HepG2 (cell line): ENCODE data around the gene RABEP1. TPM values are rescaled to one million over a fixed set of nuclear protein-coding genes. Genes with fewer than 3 reads are reported as not detected.
A peak's percentile ranks its signal among the peaks of the same experiment; 100 is the strongest.

Experiments
- ATAC-seq: fragments of 200-7000 bp; cut with Tn5 transposase; 3 replicates; pipeline ENCODE4 v1.9.1; 2020; ENCODE audit warnings: mild to moderate bottlenecking, moderate library complexity
- BruUV-seq: library from RNA; stranded (reverse); fragments of 400-500 nt; replicated peaks from 2 replicates; lab custom pipeline; 2021; lab: Mats Ljungman, UMichigan
- CTCF ChIA-PET: fragments of 300-600 bp; formaldehyde crosslinking; extraction: SDS; loops from one replicate; lab custom pipeline; 2021; ENCODE audit warnings: low total read pairs, inconsistent platforms, low intra/inter-chr PET ratio; lab: Yijun Ruan, JAX
- POLR2A ChIA-PET: fragments of 350-600 bp; sonication (Branson Sonifier 250); formaldehyde crosslinking; loops from one replicate; lab custom pipeline; 2020; ENCODE audit warnings: antibody characterized with exemption, inconsistent platforms; lab: Yijun Ruan, JAX
- DNase-seq: peaks from one replicate; pipeline ENCODE4 v3.0.0-alpha.2; 2015; ENCODE audit warnings: low spot score
- FAIRE-seq: peaks from 3 replicates; lab custom pipeline; 2011; peaks lifted over from hg19 to GRCh38; lab: Jason Lieb, UNC
- H2AFZ ChIP-seq: one replicate; pipeline ENCODE4 v1.6.1; 2011; ENCODE audit warnings: low read length, inconsistent platforms
- H3K27ac ChIP-seq: fragments of 300-600 bp; 3 replicates; pipeline ENCODE4 v1.8.0; 2011; ENCODE audit warnings: mixed run types, mild to moderate bottlenecking, mixed read lengths, low read length, inconsistent platforms; ENCODE audit not compliant: insufficient read depth; ENCODE audit errors: extremely low read length
- H3K27me3 ChIP-seq, 2 experiments: fragments of 200-600 bp in 1 of 2; 2 replicates in 1 of 2; 3 replicates in 1 of 2; pipeline versions ENCODE4 v1.6.0 to v1.8.0; 2011; ENCODE audit warnings: low read length in 2 of 2, mild to moderate bottlenecking in 2 of 2, moderate library complexity in 2 of 2, inconsistent platforms in 1 of 2; ENCODE audit not compliant: insufficient read depth in 2 of 2, control insufficient read depth in 1 of 2
- H3K36me3 ChIP-seq, 2 experiments: fragments of 200-600 bp in 1 of 2; replicated peaks in 1 of 2; 2 replicates in 1 of 2; 3 replicates in 1 of 2; pipeline versions ENCODE4 v1.5.1 to v1.8.0; 2011; ENCODE audit warnings: low read length in 2 of 2, inconsistent platforms in 1 of 2; ENCODE audit not compliant: insufficient read depth in 2 of 2, control insufficient read depth in 1 of 2
- H3K4me1 ChIP-seq: 2 replicates; pipeline ENCODE4 v1.5.1; 2012; ENCODE audit warnings: low read length, inconsistent platforms; ENCODE audit not compliant: insufficient read depth
- H3K4me2 ChIP-seq: 2 replicates; pipeline ENCODE4 v1.6.0; 2011; ENCODE audit warnings: low read depth, low read length, inconsistent platforms
- H3K4me3 ChIP-seq, 3 experiments: fragments of 200-600 bp in 1 of 3; sonication (generic), shearing (Covaris generic) in 1 of 3; replicated peaks in 1 of 3; 2 replicates each; pipeline ENCODE4 v1.5.1; 2011 to 2016; ENCODE audit warnings: low read length in 3 of 3, inconsistent platforms in 2 of 3, low read depth in 2 of 3, mild to moderate bottlenecking in 2 of 3, control low read depth in 1 of 3, mixed read lengths in 1 of 3; ENCODE audit not compliant: insufficient read depth in 1 of 3
- H3K79me2 ChIP-seq: one replicate; pipeline ENCODE4 v1.6.1; 2011; ENCODE audit warnings: low read length, inconsistent platforms; ENCODE audit not compliant: insufficient read depth
- H3K9ac ChIP-seq: 2 replicates; pipeline ENCODE4 v1.6.0; 2011; ENCODE audit warnings: mild to moderate bottlenecking, low read depth, low read length, inconsistent platforms; ENCODE audit not compliant: insufficient read depth
- H3K9me3 ChIP-seq: 2 replicates; pipeline ENCODE4 v1.5.1; 2012; ENCODE audit warnings: mild to moderate bottlenecking, low read length
- H4K20me1 ChIP-seq: 2 replicates; pipeline ENCODE4 v1.6.0; 2011; ENCODE audit warnings: inconsistent platforms, mild to moderate bottlenecking, low read length, moderate library complexity; ENCODE audit not compliant: insufficient read depth
- CREB1 ChIP-seq, 2 experiments: fragments of 450-650 bp in 1 of 2; IDR thresholded peaks; 2 replicates each; pipeline ENCODE4 v1.6.1; 2016 to 2017; ENCODE audit warnings: control low read depth in 1 of 2, mild to moderate bottlenecking in 1 of 2, missing compliant biosample characterization in 1 of 2, missing genetic modification characterization in 1 of 2
- EED ChIP-seq: sonication (generic); formaldehyde crosslinking; IDR thresholded peaks from 2 replicates; pipeline ENCODE4 v1.5.0; 2020; ENCODE audit warnings: mild to moderate bottlenecking, missing genetic modification reagents
- HOXA5 ChIP-seq: sonication (generic); formaldehyde crosslinking; IDR thresholded peaks from 2 replicates; pipeline ENCODE4 v1.4.0; 2020; ENCODE audit warnings: missing genetic modification reagents
- MBNL3 ChIP-seq: fragments of 250-450 bp; sonication (Bioruptor Pico); conservative IDR thresholded peaks from 2 replicates; pipeline ENCODE4 v1.8.0; 2022; ENCODE audit warnings: mild to moderate bottlenecking, inconsistent platforms
- MED8 ChIP-seq: sonication (generic); formaldehyde crosslinking; IDR thresholded peaks from 2 replicates; pipeline ENCODE4 v1.8.1; 2023; ENCODE audit warnings: mild to moderate bottlenecking, missing genetic modification reagents; ENCODE audit not compliant: insufficient replicate concordance
- NCOA5 ChIP-seq: sonication (generic); formaldehyde crosslinking; IDR thresholded peaks from 2 replicates; pipeline ENCODE4 v1.4.0; 2020; ENCODE audit warnings: missing genetic modification reagents
- PAXIP1 ChIP-seq: sonication (generic); formaldehyde crosslinking; conservative IDR thresholded peaks from 2 replicates; pipeline ENCODE4 v1.4.0; 2020; ENCODE audit warnings: mild to moderate bottlenecking, missing genetic modification reagents, moderate library complexity
- PCBP1 ChIP-seq: fragments of 200-400 bp; formaldehyde crosslinking; IDR thresholded peaks from 2 replicates; pipeline ENCODE4 v1.6.1; 2017; ENCODE audit warnings: mild to moderate bottlenecking, low read depth, low read length, borderline replicate concordance
- PRPF4 ChIP-seq: fragments of 200-400 bp; formaldehyde crosslinking; IDR thresholded peaks from 2 replicates; pipeline ENCODE4 v1.6.1; 2016; ENCODE audit warnings: low read length, low read depth; ENCODE audit not compliant: poor library complexity, severe bottlenecking
- SP2 ChIP-seq: sonication (generic); formaldehyde crosslinking; IDR thresholded peaks from 2 replicates; pipeline ENCODE4 v1.5.1; 2020; ENCODE audit warnings: mild to moderate bottlenecking, missing genetic modification reagents
- THAP7 ChIP-seq: sonication (generic); formaldehyde crosslinking; IDR thresholded peaks from 2 replicates; pipeline ENCODE4 v1.8.1; 2023; ENCODE audit warnings: mild to moderate bottlenecking, missing genetic modification reagents
- THAP9 ChIP-seq: sonication (generic); formaldehyde crosslinking; IDR thresholded peaks from 2 replicates; pipeline ENCODE4; 2020; ENCODE audit warnings: missing genetic modification reagents, mild to moderate bottlenecking, borderline replicate concordance
- YY1 ChIP-seq: IDR thresholded peaks from 2 replicates; pipeline ENCODE4 v1.6.1; 2011; ENCODE audit warnings: low read length, low read depth, moderate library complexity, mild to moderate bottlenecking; ENCODE audit not compliant: insufficient read depth, insufficient replicate concordance
- ZBTB3 ChIP-seq: sonication (generic); formaldehyde crosslinking; IDR thresholded peaks from 2 replicates; pipeline ENCODE4 v1.4.0; 2020; ENCODE audit warnings: low read depth, mild to moderate bottlenecking, moderate library complexity, missing genetic modification reagents, borderline replicate concordance
- ZNF124 ChIP-seq: sonication (generic); formaldehyde crosslinking; IDR thresholded peaks from 2 replicates; pipeline ENCODE4 v1.4.0; 2020; ENCODE audit warnings: missing genetic modification reagents
- ZNF460 ChIP-seq: sonication (generic); formaldehyde crosslinking; IDR thresholded peaks from 2 replicates; pipeline ENCODE4 v1.5.1; 2020; ENCODE audit warnings: missing genetic modification reagents, mild to moderate bottlenecking, borderline replicate concordance
- WGBS: methylation state at CpG from one replicate; pipeline ENCODE4 v1.1.6; 2017; ENCODE audit warnings: low lambda C conversion rate; 5-methylcytosine and 5-hydroxymethylcytosine counted together
- in situ Hi-C: cut with HindIII; loops from 2 replicates; pipeline ENCODE4 v1.10.0; 2017; ENCODE audit warnings: low pct_unique_long_range_greater_than_20kb; ENCODE audit not compliant: extremely low pct_ligation_motif_present
- intact Hi-C: fragments of 100-400 bp; cut with micrococcal nuclease; formaldehyde crosslinking; loops from one replicate; pipeline ENCODE4 v1.10.0; 2022; ENCODE audit not compliant: unreplicated experiment
- polyA plus RNA-seq, 8 experiments: library from polyadenylated mRNA; depleted of rRNA in 3 of 8; stranded (reverse) in 7 of 8; unstranded in 1 of 8; fragments of >200 nt; fragmentation: Illumina TruSeq in 4 of 8; extraction: Trizol in 4 of 8; gene quantifications; 2 replicates each; pipeline versions ENCODE4 v1.2.1 to v1.2.3, GENCODE V29; 2011 to 2016; ENCODE audit warnings: low read depth in 4 of 8, missing spikeins in 1 of 8, mixed read lengths in 1 of 8; ENCODE audit not compliant: insufficient read depth in 1 of 8
- total RNA-seq, 5 experiments: library from RNA; depleted of rRNA; stranded (reverse); fragments of >200 nt; fragmentation: Illumina TruSeq; extraction: Trizol; gene quantifications; 2 replicates each; pipeline ENCODE4 v1.2.3, GENCODE V29; 2016; ENCODE audit warnings: low read depth in 1 of 5

Gene RABEP1
- total and polyA plus RNA-seq, 2 of the 13 experiments (the other 11 are each of a cell fraction or from before 2014, with no cell fraction given): 13.7 to 41.5 TPM

GRCh38 chr17:5416901-5417300 lies 134.8 kb downstream of the RABEP1 start:
- TF ChIP-seq EED (CRISPR knock-in tag): no peak
- no peak for TF ChIP-seq CREB1 (IDR thresholded peaks at IDR 0.05)
- no peak for TF ChIP-seq CREB1 (CRISPR knock-in tag; IDR thresholded peaks at IDR 0.05)
- TF ChIP-seq YY1: no peak
- TF ChIP-seq NCOA5: no peak
- TF ChIP-seq MBNL3 (CRISPR knock-in tag): no peak
- no peak for TF ChIP-seq PAXIP1
- no peak for TF ChIP-seq MED8 (CRISPR knock-in tag)
- TF ChIP-seq HOXA5 (CRISPR knock-in tag): no peak
- no peak for TF ChIP-seq ZBTB3 (CRISPR knock-in tag)
- TF ChIP-seq PCBP1: no peak
- TF ChIP-seq ZNF124 (CRISPR knock-in tag): no peak
- no peak for TF ChIP-seq THAP9 (CRISPR knock-in tag)
- TF ChIP-seq SP2: no peak
- TF ChIP-seq ZNF460 (CRISPR knock-in tag): no peak
- no peak for TF ChIP-seq PRPF4
- TF ChIP-seq THAP7: no peak
- no TSS peak for BruUV-seq
- H3K9ac ChIP-seq: 0 out of 2 replicates have a peak overlapping the region, but pooled peaks have one; percentile 14
- in situ Hi-C loops: no loop called here
- no peaks in the 10 kb centered on the region; a peak in 1 of 5 replicates for H3K27me3 ChIP-seq
- H3K27ac ChIP-seq: no peak overlapping the region
- DNase-seq (no peak), FAIRE-seq (no peak), ATAC-seq (no peak)
- ChIA-PET CTCF (no interaction called here), POLR2A (no interaction called here)
- peaks cover 52% of the 10 kb centered on the region for H3K4me1 ChIP-seq
- no peaks in the 10 kb centered on the region; the same call in 1 of the 2 replicates for H4K20me1 ChIP-seq
- peak overlapping the region; percentile 51 for H3K4me2 ChIP-seq
- intact Hi-C loops: no loop called here
- no peaks in the 10 kb centered on the region for H3K9me3 ChIP-seq
- peaks cover 13 to 49% of the 10 kb centered on the region in 2 experiments for H3K36me3 ChIP-seq
- no peak overlapping the region for H3K4me3 ChIP-seq
- no peak overlapping the region for H2AFZ ChIP-seq
- WGBS: 84% methylated on average over 2 of the region's 2 CpGs
- H3K79me2 ChIP-seq: peaks cover 64% of the 10 kb centered on the region
